ENCODE data around the gene ADGRA1.

DNA sequence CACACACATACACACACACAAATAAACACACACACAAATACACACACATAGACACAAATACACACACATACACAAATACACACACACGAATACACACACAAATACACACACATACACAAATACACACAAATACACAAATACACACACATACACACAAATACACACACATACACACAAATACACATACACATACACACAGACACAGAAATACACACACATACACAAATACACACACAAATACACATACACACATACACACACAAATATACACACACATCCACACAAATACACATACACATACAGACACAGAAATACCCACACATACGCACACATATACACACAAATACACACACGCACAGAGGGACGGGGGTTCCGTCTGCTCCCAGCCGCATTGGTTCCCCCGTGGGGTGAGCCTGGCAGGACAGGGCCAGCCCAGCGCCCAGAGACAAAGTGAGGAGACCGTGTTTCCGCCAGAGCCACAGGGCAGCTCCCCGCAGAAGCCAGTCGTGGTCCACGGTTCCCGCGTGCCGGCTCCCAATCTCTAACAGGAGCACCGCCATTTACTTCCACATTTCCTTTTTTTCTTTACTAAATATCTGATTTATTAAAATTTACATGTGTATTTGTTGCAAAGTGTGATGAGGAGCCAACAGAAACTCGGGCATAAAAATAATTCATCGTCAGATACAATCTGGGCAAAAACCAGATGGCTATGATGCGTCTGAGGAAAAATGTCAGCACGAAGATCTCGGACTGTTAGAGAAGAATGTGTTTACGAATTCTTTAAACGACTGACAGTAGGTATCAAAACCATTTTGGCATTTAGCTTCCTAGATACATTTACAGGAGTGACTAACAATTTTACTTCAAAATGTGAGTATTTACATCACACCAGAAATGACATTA, 69.2 kb downstream of the ADGRA1 start:
- TF ChIP-seq, protein P1, sequence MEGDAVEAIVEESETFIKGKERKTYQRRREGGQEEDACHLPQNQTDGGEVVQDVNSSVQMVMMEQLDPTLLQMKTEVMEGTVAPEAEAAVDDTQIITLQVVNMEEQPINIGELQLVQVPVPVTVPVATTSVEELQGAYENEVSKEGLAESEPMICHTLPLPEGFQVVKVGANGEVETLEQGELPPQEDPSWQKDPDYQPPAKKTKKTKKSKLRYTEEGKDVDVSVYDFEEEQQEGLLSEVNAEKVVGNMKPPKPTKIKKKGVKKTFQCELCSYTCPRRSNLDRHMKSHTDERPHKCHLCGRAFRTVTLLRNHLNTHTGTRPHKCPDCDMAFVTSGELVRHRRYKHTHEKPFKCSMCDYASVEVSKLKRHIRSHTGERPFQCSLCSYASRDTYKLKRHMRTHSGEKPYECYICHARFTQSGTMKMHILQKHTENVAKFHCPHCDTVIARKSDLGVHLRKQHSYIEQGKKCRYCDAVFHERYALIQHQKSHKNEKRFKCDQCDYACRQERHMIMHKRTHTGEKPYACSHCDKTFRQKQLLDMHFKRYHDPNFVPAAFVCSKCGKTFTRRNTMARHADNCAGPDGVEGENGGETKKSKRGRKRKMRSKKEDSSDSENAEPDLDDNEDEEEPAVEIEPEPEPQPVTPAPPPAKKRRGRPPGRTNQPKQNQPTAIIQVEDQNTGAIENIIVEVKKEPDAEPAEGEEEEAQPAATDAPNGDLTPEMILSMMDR (IDR thresholded peaks at IDR 0.05 in 4 of 5, conservative IDR thresholded peaks at IDR 0.05 in 1 of 5): no peak
- TF ChIP-seq POLR2A (IDR thresholded peaks at IDR 0.05): no peak

All from gastrocnemius medialis (tissue), 4 donors.